Neural cell (in vitro differentiated cells): Measurements from ENCODE around the gene RASL12.

Source experiments
- EP300 ChIP-seq: fragments of 450-650 bp; conservative IDR thresholded peaks from 2 replicates; pipeline ENCODE4 v1.6.1; 2014; ENCODE audit warnings: antibody characterized with exemption, mild to moderate bottlenecking, moderate library complexity; ENCODE audit not compliant: poor library complexity, severe bottlenecking
- EZH2 ChIP-seq: fragments of 200-600, 300-800 bp; shearing (Covaris generic), sonication (generic); IDR thresholded peaks from 2 replicates; pipeline ENCODE4 v1.6.1; 2014; ENCODE audit warnings: antibody characterized with exemption, low read length, borderline replicate concordance, mild to moderate bottlenecking; ENCODE audit not compliant: insufficient read depth, poor library complexity, severe bottlenecking
- POLR2AphosphoS5 ChIP-seq: IDR thresholded peaks from 2 replicates; pipeline ENCODE4 v1.6.1; 2012
- TAF1 ChIP-seq: IDR thresholded peaks from 2 replicates; pipeline ENCODE4 v1.6.1; 2012; ENCODE audit warnings: low read depth
- TF ChIP-seq, protein P1 (sequence below): fragments of 450-650 bp; IDR thresholded peaks from 2 replicates; pipeline ENCODE4 v1.5.1; 2014; ENCODE audit warnings: antibody characterized with exemption, mild to moderate bottlenecking, moderate library complexity; ENCODE audit not compliant: poor library complexity, severe bottlenecking

DNA sequence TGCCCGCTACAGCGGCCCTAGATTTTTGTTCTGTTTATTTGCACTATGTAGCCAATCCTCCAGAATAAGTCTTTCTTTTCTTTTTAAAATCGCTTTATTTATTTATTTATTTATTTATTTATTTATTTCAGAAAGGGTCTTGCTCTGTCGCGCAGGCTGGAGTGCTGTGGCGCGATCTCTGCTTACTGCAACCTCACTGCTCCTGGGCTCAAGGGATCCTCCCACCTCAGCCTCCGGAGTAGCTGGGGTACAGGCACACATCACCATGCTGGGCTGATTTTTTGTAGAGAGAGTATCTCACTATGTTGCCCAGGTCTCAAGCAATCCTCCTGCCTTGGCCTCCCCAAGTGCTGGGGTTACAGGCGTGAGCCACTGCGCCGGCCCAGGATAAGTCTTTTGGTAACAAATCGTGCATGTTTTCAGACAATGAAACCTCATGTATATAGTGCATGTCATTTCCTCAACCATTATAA lies 38.0 kb downstream of the RASL12 start:
- TF ChIP-seq, protein P1, sequence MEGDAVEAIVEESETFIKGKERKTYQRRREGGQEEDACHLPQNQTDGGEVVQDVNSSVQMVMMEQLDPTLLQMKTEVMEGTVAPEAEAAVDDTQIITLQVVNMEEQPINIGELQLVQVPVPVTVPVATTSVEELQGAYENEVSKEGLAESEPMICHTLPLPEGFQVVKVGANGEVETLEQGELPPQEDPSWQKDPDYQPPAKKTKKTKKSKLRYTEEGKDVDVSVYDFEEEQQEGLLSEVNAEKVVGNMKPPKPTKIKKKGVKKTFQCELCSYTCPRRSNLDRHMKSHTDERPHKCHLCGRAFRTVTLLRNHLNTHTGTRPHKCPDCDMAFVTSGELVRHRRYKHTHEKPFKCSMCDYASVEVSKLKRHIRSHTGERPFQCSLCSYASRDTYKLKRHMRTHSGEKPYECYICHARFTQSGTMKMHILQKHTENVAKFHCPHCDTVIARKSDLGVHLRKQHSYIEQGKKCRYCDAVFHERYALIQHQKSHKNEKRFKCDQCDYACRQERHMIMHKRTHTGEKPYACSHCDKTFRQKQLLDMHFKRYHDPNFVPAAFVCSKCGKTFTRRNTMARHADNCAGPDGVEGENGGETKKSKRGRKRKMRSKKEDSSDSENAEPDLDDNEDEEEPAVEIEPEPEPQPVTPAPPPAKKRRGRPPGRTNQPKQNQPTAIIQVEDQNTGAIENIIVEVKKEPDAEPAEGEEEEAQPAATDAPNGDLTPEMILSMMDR = no peak
- TF ChIP-seq TAF1 (no peak), POLR2AphosphoS5 (no peak), EP300 (no peak), EZH2 (no peak)
